NCI-H82 treated with DMSO at 0.1 percent for 48 hours (cell line): ENCODE results near the gene ORM1.
A peak's percentile ranks its signal among the peaks of the same experiment; 100 is the strongest.
"Not testable (repeated sequence)": the region's sequence is repeated elsewhere in the genome, so short reads cannot be mapped to it uniquely, and the experiment has no call there.

Source experiments
- DNase-seq: peaks from one replicate; lab custom pipeline; 2025; ENCODE audit not compliant: unreplicated experiment; lab: John Stamatoyannopoulos, UW

ORM1 gene

DNA sequence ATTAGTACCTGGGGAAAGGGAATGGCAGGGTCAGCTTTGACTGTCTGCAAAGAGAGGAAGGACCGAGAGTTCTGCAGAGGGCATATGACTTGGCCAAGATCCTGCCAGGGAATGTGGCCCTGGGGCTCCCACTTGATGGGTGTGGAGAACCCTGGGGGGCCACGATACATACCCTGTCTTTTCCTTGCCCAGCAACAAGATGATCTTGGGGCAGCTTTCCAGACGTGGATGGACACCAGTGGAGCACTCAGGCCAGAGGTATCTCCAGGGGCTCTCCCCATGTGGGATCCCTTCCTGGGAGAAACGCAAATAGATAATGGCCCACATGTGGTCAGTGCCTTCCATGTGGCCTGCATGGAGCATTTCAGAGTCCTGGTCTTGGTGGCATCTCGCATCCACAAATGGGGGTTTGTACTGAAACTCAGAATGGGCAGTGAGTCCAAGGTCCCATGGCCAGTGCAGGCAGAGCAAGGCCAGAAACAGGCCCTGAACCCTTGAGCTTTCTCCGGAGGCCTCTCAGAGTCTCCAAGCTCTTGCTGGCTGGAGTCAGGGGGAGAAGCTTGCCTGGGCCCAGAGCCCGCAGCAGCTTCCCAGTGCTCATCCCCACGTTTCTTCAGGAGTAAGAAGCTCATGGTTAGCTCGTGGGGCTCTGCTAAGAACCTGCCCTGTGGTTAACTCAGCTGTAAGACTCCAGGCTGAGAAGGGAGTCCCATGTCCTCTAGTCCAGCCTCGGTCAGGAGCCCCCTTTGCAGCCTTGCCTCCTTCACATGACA, 18.3 kb upstream of the ORM1 start:
- DNase-seq, result no peak

DNA sequence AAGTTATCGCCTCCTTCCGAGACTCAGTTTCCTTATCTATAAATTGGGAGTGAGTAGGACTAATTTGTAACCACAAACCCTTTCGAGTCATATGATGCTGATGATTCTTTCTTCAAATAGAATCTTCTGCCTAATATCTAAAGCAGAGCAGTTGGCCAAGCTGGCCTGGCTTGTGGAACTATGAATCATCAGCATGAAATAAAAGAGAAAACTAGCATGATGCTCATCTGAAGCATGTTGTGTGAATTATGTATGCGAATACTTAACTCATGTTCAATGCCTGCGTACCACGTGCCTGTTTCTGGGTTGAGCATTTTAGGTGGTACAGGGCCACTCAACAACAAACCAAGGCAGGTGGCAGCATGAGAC, 15.0 kb upstream of the ORM1 start:
- no peak for DNase-seq

DNA sequence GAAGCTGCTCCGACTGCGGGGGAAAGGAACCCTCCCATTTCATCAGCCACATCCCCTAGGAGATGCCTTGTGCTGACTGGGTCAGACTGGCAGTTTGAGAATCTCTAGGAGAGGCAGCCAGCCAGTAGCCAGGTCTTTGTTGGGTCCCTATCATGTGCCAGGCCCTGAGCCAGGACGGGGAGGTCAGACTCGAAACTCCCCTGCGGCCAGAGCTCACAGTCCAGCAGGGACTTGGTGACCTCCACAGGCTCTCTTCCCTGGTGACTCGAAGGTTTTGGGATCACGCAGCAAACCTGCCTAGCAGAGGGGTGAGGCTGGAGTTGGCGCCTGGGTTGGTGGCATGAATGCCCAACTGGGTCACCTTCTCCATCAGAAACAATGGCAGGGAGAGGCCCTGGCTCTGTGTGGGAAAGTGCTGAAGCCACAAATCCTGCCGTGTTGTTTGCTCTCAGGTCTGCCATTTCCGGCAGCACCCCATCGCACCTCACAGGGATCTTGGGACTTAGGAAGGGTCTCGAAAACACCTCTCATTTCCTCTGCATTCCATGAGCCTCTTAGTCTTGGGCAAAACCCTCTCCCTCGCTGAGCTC, 14.4 kb upstream of the ORM1 start:
- DNase-seq, result no peak

DNA sequence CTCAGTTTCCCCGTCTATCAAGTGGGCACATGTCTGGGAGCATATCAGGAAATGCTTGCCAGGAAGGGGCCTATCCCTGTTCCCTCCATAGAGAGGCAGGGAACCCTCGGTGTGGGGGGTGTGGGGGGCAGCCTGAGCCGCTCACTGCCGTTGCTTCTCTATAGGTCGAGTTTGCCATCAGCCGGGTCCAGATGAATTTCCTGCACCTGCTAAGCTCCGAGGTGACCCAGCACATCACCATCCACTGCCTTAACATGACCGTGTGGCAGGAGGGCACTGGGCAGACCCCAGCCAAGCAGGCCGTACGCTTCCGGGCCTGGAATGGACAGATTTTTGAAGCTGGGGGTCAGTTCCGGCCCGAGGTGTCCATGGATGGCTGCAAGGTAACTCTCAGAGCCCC, 13.8 kb upstream of the ORM1 start:
- DNase-seq, result no peak

DNA sequence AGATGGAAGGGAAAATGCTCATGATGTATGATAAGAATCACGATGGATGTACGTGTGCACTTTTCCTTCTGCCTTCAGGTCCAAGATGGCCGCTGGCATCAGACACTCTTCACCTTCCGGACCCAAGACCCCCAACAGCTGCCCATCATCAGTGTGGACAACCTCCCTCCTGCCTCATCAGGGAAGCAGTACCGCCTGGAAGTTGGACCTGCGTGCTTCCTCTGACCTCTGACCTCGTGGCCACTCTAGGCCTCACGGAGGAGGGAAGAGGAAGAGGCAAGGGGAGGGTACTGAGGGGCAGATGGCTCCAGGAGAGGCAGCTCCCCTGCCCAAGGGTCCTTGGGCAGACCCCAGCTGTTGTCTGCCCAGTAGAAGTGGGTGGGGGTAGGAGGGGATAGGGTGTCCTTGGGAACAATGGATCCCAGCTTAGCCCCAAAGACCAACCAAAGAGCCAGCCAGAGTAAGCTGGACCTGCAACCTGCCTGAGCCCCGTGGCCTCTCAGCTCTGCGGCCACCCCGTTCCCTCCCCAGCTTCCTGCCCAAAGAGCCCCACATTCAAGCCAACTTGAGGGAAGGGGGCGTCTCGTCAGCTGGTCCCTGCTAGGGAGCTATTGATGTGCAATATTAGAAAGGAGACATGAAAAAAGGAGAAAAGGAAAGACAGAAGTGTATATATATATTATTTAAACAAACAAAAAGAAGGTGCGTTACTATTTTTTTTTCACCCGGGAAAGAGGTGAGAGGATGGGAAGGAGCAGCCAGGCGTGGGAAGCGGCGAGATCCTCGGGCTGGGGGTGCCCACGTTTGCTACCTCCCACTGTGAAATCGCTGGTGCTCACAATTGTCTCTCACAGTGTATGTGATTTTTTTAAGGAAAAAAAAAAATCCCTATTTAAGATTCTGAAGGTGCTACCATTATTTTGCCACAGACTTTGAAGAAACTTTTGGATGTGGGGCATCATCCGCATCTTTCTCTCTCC, 12.1 kb upstream of the ORM1 start:
- no peak for DNase-seq

DNA sequence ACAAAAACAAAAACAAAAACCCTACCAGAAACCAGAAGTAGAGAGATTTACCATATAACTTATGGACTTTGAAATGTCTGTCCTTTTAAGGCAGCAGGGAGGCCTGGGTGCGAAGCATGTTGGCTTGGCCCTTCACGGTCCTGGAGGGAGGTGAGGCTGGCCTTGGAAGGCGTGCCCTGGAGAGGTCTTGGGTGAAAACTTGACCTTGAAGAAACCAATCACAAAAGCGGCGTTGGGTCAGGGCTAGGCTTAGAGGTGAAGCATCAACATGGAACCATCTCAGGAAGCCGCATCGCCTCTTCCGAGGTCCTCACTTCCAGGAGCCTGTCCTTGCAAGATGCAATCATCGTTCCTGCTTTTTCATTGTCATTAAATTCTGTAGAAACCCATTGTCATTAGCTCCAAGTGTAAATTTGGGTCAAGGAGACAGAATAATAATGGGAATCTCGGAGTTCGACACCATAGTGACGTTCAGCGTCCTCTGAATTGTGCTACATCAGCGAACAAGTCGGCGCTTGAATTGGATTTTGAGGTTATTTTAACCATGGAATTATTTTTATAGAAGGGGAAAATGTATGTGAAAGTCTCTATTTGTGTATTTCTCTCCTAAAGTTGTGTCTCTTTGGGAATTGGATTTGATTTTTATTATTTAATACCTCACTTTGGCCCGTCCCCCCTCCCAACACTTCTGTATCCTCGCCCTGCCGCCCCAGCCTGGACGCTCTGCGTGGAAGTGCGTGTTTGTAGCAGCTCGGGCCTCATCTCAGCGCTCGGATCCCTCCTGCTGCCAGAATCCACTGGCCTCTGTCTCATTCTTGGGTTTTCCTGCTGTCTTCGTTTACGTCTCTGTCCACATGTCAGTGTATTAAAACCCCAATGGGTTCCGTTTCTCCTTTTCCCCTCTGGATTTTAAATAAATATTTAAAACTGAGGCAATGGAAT, 11.1 kb upstream of the ORM1 start:
- DNase-seq, result no peak

DNA sequence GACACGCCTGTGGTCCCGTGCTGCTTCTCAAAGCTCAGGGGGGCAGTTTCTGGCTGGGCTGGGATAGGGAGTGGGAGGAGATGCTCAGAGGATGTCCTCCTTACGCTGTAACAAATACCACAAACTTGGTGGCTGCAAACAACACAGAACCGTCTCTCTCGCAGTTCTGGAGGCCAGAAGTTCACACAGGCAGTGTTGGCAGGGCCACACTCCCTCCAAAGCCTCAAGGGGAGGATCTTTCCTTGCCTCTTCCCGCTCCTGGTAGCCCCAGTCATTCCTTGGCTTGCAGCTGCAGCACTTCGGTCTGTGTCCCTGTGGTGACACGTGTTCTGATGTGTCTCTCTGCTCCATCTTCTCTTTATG, 10.4 kb upstream of the ORM1 start:
- DNase-seq, result no peak

DNA sequence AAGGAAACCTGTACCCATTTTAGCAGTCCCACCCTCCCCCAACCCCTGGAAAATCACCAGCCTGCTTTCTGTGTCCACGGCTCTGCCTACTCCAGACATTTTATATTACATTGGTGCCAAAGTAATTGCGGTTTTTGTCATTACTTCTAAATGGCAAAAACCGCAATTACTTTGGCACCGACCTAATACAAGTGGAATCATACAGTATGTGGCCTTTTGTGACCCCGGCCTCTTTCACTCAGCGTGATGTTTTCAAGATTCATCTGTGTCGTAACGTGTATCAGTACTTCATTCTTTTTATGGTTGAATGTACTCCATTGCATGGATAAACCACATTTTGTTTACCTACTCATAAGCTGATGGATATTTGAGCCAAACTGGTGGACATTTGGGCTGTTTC, 9.7 kb upstream of the ORM1 start:
- DNase-seq, result no peak

DNA sequence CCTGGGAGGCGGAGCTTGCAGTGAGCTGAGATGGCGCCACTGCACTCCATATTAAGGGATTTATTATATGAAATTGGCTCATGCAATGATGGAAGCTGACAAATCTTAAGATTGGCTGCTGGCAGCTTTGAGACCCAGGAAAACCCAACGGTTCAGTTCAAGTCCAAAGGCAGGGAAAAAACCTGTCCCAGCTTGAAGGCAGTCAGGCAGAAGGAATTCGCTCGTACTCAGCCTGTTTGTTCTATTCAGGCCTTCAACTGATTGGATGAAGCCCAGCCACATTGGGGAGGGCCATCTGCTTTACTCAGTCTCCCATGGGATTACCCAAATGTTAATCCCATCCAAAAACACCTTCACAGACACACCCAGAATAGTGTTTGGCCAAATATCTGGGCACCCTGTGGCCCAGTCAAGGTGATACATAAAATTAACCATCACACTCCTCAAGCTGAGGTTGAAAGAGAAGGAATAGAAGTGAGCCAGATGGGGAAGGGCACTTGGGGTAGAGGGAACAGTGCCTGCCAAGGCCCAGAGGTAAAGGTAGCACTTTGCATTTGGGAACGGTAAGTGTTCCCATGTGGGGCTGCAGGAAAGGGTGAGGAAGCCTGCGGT, 8.5 kb upstream of the ORM1 start:
- no peak for DNase-seq

DNA sequence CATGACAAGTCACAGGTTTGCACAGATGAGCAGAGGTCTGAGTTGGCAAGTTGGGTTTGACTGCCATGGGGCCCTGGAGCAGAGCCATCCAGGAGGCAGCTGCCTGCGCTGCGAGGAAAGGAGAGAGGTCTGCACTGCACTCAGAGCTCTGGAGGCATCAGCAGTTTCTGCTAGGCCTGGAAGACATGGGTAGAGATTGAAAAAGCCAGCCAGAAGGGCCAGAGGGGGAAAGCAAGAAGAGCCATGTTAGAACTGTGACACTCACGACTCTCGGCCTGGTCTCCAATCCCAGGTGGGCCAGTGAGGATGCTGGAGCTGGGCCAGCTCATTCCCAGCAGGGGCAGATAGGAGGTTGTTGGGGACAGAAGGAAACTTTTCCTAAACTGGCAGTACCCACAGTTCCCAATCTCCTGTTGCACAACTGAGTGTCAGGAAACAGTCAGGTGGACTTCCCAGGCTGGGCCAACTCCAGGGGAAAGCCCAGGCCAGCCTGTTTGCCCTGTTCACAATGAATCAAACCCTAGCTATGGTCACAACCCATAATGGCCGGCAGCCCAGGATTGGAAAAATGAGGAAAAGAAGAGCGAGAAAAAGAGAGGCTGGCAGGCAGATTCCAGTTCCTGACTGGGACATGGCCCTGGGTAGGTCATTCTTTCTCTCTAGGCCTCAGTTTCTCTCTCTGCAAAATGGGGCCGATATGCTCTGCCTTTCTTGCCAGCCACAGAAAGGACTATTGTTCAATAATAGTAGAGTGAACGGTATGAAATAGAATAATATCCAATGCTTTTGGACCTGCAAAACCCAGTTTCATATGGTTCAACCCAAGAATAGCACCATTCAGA, 7.8 kb upstream of the ORM1 start:
- DNase-seq, result no peak

DNA sequence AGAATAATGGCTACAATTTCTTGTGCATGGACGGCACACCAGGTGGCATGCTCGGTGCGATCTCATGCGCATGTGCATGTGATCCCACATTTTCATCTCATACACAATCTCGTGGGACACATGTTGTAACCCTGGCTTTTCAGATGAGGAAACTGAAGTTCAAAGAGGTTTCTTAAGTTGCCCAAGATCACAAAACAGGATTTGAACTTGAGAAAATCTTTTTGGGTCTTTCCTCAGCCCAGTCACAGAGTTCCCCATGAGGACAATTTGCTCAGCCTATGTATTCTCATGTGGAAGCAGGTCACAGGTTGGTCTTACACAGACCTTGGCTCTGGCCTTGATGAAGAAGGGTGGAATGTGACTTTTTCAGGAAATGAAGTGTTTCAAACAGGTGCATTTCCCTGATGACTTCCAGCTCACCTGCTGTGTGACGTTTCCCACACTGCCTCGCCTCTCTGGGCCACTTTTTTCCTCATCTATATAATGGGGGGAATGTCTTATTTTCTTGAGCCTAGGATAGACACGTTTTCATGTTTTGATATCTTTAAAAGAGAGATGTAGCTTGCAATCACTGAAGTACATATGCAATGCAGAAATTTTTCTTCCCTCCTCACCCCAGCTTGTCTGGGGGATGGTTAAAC, 7.1 kb upstream of the ORM1 start:
- no peak for DNase-seq

DNA sequence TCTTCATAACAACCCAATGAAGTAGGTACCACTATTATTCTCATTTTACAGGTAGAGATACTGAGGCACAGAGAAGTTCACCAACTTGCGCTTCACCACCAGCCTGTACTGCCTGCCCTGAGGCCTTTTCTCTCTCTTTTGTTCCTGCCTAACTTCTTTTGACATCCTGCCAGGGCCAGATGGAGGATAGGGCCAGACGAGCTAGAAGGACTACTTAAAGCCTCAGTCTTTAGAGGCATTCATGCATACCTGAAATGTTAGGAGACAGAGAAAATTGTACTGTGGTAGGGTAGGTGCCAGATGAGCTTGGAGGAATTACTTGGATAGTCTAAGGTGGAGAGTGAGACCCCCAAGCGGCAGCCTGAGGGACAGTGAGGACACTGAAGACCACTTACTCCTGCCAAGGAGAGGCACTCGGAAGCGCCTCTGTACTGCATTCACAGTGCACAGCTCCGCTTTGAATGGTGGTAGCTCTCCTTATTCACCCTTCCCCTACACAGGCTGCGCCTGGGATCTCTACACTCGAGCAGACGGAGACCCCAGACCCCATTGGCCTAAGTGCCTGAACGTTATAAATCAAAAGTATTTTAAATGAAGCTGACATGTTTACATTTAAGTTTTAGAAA, 6.2 kb upstream of the ORM1 start:
- peak; percentile 19 for DNase-seq

DNA sequence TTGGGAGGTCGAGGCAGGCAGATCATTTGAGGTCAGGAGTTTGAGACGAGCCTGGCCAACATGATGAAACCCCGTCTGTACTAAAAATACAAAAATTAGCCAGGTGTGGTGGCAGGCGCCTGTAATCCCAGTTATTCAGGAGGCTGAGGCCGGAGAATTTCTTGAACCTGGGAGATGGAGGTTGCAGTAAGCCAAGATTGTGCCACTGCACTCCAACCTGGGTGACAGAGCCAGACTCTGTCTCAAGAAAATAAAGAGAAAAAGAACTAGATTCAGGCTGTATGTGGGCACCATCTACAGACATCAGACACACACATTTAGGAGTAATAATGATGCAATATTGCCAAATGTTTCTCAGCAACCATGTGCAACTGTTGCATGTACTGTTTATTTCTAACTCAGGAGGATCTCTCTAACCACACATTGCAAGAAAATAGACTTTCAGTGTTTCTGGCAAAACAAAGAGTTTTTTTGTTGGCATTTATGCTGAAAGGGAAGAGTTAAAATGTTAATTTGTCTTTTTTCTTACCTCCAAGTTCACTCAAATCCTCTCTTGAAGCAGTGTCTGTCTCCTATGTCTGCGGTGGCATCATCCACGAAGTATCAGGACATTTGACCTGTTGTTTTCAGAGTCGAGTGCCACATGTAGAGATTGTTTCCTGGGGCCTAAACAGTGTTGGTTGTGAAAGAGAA, 5.1 kb upstream of the ORM1 start:
- DNase-seq, result no peak

DNA sequence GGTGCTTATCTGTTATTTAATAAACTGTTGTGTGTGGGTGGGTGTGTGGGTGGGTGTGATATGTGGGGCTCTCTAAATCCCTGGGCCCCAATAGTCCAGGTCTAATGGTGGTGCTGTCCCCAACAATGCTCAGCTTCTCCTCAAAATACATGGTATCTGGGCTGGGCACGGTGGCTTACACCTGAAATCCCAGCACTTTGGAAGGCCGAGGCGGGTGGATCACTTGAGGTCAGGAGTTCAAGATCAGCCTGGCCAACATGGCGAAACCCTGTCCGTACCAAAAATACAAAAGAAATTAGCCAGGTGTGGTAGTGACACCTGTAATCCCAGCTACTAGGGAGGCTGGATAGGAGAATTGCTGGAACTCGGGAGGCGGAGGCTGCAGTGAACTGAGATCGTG, 4.5 kb upstream of the ORM1 start:
- no peak for DNase-seq

DNA sequence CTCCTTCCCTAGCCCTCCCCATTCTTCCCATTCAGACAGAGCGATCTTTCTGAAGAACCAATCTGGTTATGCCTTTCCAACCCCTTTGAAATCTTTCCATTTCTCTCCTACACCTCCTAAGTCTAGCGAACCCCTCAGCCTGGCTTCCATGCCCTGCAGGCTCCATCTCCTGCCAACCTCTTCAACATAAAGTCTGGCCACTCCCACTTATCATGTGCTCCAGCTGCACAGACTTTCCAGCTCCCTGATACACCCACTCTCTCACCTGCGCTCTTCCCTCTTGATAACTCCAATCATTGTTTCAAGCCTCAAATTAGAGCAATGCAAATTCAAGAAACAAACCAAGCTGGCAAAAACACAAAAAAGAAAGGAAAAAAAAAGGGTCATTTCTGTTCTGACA, 3.8 kb upstream of the ORM1 start:
- DNase-seq, result no peak

DNA sequence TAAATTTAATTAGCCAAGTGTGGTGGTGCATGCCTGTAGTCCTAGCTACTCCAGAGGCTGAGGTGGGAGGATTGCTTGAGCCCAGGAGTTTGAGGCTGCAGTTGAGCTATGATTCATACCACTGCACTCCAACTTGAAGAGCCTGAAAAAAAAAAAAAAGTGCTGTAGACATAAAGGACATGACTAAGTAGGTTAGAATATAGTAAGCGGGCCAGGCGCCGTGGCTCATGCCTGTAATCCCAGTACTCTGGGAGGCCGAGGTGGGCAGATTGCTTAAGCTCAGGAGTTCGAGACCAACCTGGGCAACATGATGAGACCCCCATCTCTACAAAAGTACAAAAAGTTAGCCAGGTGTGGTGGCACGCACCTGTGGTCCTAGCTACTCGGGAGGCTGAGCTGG, 2.2 kb upstream of the ORM1 start:
- DNase-seq, result not testable (repeated sequence)

DNA sequence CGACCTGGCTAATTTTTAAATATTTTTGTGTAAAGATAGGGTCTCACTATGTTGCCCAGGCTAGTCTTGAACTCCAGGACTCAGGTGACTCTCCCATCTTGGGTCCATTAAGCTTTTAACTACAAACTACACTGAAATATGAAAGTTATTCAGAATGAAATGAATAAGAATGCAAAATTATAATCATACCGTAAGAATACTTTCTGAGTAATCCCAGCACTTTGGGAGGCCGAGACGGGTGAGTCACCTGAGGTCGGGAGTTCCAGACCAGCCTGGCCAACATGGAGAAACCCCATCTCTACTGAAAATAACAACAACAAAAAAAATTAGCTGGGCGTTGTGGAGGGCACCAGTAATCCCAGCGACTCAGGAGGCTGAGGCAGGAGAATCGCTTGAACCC, 1.1 kb upstream of the ORM1 start:
- DNase-seq, result no peak
